ENCODE measurements around the gene FAM50A. TPM values are rescaled to one million over a fixed set of nuclear protein-coding genes. Genes with fewer than 3 reads are reported as not detected.

Gene FAM50A
- total RNA-seq, 1 donor from 2014 or later, result 92.2 TPM

DNA sequence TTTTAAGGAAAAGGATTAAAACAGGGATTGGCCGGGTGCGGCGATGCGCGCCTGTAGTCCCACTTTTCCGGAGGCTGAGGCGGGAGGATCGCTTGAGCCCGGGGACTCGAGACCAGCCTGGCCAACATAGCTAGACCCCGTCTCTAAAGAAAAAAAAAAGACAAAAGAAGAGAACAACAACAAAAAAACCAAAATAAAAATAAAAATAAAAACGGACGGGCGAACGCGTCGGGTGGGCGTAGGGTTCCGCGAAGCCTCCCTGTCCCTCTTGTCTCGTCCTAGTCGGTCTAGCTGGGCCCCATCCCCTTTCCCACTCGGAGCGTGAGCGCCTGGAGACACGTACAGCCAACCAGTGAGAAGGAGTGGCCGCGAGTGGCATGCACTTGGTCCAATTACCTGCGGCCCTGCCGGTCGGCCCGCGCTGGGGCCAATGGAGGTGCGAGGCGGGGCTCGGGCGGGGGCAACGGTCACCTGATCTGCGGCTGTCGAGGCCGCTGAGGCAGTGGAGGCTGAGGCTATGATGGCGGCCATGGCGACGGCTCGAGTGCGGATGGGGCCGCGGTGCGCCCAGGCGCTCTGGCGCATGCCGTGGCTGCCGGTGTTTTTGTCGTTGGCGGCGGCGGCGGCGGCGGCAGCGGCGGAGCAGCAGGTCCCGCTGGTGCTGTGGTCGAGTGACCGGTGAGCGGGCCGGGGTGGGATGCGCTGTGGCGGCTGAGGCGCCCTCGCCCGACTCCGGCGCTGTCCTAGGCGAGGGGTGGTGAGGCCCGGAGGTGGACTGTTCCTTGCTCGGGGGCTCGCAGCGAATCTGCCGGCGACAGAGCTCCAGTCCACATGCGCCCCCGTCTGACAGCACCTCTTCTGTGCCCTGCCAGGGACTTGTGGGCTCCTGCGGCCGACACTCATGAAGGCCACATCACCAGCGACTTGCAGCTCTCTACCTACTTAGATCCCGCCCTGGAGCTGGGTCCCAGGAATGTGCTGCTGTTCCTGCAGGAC, 15.5 kb upstream of the FAM50A start, which contains the start of gene ATP6AP1:
Gene ATP6AP1 (plus strand): TSS at position 502 of the 996 bp plus-strand sequence. CDS start 16 bp downstream, at position 518.
- TF ChIP-seq, protein P1, sequence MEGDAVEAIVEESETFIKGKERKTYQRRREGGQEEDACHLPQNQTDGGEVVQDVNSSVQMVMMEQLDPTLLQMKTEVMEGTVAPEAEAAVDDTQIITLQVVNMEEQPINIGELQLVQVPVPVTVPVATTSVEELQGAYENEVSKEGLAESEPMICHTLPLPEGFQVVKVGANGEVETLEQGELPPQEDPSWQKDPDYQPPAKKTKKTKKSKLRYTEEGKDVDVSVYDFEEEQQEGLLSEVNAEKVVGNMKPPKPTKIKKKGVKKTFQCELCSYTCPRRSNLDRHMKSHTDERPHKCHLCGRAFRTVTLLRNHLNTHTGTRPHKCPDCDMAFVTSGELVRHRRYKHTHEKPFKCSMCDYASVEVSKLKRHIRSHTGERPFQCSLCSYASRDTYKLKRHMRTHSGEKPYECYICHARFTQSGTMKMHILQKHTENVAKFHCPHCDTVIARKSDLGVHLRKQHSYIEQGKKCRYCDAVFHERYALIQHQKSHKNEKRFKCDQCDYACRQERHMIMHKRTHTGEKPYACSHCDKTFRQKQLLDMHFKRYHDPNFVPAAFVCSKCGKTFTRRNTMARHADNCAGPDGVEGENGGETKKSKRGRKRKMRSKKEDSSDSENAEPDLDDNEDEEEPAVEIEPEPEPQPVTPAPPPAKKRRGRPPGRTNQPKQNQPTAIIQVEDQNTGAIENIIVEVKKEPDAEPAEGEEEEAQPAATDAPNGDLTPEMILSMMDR (IDR thresholded peaks at IDR 0.05), result no peak
- DNase-seq (ENCODE audit: extremely low spot score, unreplicated experiment), result peak; percentile 97
- Mint-ChIP-seq H3K36me3 (ENCODE audit: unreplicated experiment) (no peaks in the 10 kb centered on the region), H3K27me3 (ENCODE audit: unreplicated experiment) (no peaks in the 10 kb centered on the region), H3K27ac (ENCODE audit: unreplicated experiment) (peak within 1 kb of the TSS; percentile 76), H3K9me3 (ENCODE audit: unreplicated experiment) (peaks cover 4% of the 10 kb centered on the region), H3K4me1 (ENCODE audit: unreplicated experiment) (peaks cover 20% of the 10 kb centered on the region), H3K4me3 (ENCODE audit: unreplicated experiment) (peak within 1 kb of the TSS; percentile 75)

DNA sequence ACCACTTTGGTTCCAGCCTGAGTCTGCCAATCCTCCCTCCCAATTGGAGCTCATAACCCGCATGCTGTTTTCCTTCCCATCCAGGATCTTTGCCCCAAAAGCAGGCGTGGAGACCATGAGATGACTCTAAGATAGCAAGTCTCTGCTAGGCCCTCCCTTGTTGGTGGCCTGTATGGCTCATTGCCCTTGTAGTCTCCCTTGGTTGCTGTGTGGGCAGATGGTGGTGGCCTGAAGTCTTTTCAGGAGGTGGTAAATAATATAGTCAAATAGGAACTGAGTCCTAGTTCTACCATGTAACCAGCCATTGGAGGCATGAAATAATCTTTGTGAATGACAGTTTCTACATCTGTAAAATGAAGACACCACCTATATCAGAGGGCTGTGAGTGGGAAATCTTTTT, 14.2 kb upstream of the FAM50A start:
- no peaks in the 10 kb centered on the region for H3K27me3 Mint-ChIP-seq (ENCODE audit: unreplicated experiment)
- H3K4me1 Mint-ChIP-seq (ENCODE audit: unreplicated experiment), result peaks cover 20% of the 10 kb centered on the region
- peaks cover 4% of the 10 kb centered on the region for H3K9me3 Mint-ChIP-seq (ENCODE audit: unreplicated experiment)
- no peaks in the 10 kb centered on the region for H3K36me3 Mint-ChIP-seq (ENCODE audit: unreplicated experiment)
- H3K4me3 Mint-ChIP-seq (ENCODE audit: unreplicated experiment), result peak overlapping the region; percentile 75
- TF ChIP-seq, protein P1 (IDR thresholded peaks at IDR 0.05), result no peak
- H3K27ac Mint-ChIP-seq (ENCODE audit: unreplicated experiment), result peak overlapping the region; percentile 14
- no peak for DNase-seq (ENCODE audit: extremely low spot score, unreplicated experiment)

DNA sequence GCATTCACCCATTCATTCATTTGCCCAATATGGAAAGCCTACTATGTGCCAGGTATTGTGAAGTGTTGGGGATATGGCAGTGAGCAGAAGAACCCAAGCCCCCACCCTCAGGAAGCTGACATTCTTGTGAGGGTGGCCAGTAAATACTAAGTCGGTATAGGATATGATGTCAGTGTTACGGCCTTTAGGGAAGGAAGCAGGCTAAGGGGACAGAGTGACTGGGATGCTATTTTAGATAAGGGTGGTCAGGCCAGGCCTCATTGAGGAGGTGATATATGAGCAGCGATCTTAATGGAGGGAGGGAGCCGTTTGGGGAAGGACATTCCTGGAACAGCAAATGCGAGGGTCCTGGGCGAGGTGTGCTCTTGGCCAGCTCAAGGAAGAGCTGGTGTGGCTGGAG, 13.5 kb upstream of the FAM50A start:
- Mint-ChIP-seq H3K36me3 (ENCODE audit: unreplicated experiment) (no peaks in the 10 kb centered on the region), H3K27me3 (ENCODE audit: unreplicated experiment) (no peaks in the 10 kb centered on the region), H3K4me1 (ENCODE audit: unreplicated experiment) (peaks cover 20% of the 10 kb centered on the region), H3K27ac (ENCODE audit: unreplicated experiment) (no peak overlapping the region), H3K9me3 (ENCODE audit: unreplicated experiment) (peaks cover 4% of the 10 kb centered on the region), H3K4me3 (ENCODE audit: unreplicated experiment) (no peak overlapping the region)
- no peak for DNase-seq (ENCODE audit: extremely low spot score, unreplicated experiment)
- TF ChIP-seq, protein P1 (IDR thresholded peaks at IDR 0.05), result no peak

DNA sequence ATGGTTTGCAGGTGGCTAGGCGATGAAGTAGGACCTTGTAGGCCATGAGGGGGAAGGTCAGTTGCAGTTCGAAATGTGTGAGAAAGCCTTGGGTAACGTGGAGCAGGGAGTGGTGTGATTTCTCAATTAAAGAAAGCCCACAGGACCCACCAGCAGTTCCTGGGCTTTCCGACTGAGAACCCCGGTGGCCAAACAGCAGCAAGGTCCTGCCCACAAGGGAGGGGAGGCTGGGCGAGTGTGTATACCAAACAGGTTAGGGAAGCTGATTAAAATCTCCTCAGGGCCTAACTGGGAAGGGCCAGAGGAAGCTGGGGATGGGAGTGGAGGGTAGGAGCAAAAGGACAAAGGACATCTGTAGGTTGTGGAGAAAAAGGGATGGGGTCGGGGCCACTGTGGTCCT, 13.0 kb upstream of the FAM50A start:
- Mint-ChIP-seq H3K27ac (ENCODE audit: unreplicated experiment) (no peak overlapping the region), H3K4me3 (ENCODE audit: unreplicated experiment) (no peak overlapping the region), H3K9me3 (ENCODE audit: unreplicated experiment) (peaks cover 4% of the 10 kb centered on the region), H3K4me1 (ENCODE audit: unreplicated experiment) (peaks cover 20% of the 10 kb centered on the region), H3K27me3 (ENCODE audit: unreplicated experiment) (no peaks in the 10 kb centered on the region), H3K36me3 (ENCODE audit: unreplicated experiment) (no peaks in the 10 kb centered on the region)
- TF ChIP-seq, protein P1 (IDR thresholded peaks at IDR 0.05), result no peak
- no peak for DNase-seq (ENCODE audit: extremely low spot score, unreplicated experiment)

DNA sequence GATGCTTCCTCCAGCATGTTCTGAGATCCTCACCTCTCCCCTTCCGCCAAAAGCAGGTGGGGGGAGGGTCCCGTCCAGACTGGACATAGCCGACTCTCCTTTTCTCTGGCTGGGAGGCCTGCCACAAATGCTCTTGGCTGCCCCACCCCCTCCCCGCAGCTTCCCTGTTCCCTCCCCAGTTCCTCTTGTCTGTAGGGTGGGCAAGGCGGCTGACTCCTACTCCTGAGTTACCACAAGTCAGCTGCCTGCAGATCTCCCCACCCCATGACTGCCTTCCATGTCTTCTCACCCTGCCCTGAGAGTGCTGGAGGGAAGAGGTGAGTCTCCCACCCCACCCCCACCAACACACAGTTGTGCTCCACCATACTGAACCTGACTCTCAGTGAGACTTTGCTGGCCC, 12.6 kb upstream of the FAM50A start:
- H3K27ac Mint-ChIP-seq (ENCODE audit: unreplicated experiment), result no peak overlapping the region
- H3K27me3 Mint-ChIP-seq (ENCODE audit: unreplicated experiment), result no peaks in the 10 kb centered on the region
- TF ChIP-seq, protein P1 (IDR thresholded peaks at IDR 0.05), result no peak
- DNase-seq (ENCODE audit: extremely low spot score, unreplicated experiment), result no peak
- H3K9me3 Mint-ChIP-seq (ENCODE audit: unreplicated experiment), result peaks cover 4% of the 10 kb centered on the region
- no peaks in the 10 kb centered on the region for H3K36me3 Mint-ChIP-seq (ENCODE audit: unreplicated experiment)
- H3K4me3 Mint-ChIP-seq (ENCODE audit: unreplicated experiment), result no peak overlapping the region
- H3K4me1 Mint-ChIP-seq (ENCODE audit: unreplicated experiment), result peaks cover 22% of the 10 kb centered on the region

Data from osteocyte (in vitro differentiated cells).